ENCODE data around the gene APOO.

APOO gene

DNA sequence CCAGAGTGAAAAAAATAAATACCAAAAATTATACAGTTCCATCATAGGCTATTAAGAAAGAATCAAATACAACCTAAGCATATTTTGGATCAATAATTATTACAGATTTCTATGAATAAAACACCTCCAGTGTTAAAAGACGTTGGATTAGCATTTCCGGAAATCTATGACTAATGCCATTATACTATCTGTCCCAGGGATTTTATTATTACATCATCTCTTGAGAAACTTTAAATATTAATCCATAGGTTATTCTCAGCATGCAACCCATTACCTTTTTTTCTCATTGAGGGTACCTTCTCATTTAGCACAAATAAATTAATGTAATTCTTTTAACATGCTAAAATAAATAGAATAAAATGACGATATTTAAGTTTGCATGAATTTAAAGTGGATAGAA, 44.7 kb upstream of the APOO start:
- H2BK5ac ChIP-seq (ENCODE audit: low read depth, low read length, poor library complexity, severe bottlenecking): no peak overlapping the region
- H2AK5ac ChIP-seq (ENCODE audit: low read length, severe bottlenecking): no peak overlapping the region
- no peaks in the 10 kb centered on the region for H3K9me3 ChIP-seq (ENCODE audit: control insufficient read depth, low read length)
- no peak overlapping the region for H3K9ac ChIP-seq (ENCODE audit: low read length)
- peaks cover 0 to 6% of the 10 kb centered on the region in 2 experiments for H3K27me3 ChIP-seq (ENCODE audit: control insufficient read depth in 1 of 2, insufficient read depth in 1 of 2, low read length in 2 of 2)
- H3K36me3 ChIP-seq (ENCODE audit: control insufficient read depth in 1 of 2, insufficient read depth in 2 of 2, low read depth in 1 of 2, low read length in 2 of 2): no peaks in the 10 kb centered on the region
- H2AFZ ChIP-seq (ENCODE audit: low read depth, low read length): no peak overlapping the region
- H3K4ac ChIP-seq (ENCODE audit: low read depth in 1 of 2, low read length in 2 of 2): no peak overlapping the region
- H2BK12ac ChIP-seq (ENCODE audit: low read length in 2 of 2): no peak overlapping the region
- no peak overlapping the region for H3K27ac ChIP-seq (ENCODE audit: low read length, poor library complexity, severe bottlenecking)
- H4K91ac ChIP-seq (ENCODE audit: low read length): no peak overlapping the region
- no peak overlapping the region for H2BK120ac ChIP-seq (ENCODE audit: low read depth, low read length)
- H3K18ac ChIP-seq (ENCODE audit: low read depth in 1 of 2, low read length in 2 of 2): no peak overlapping the region
- H4K8ac ChIP-seq (ENCODE audit: low read length): no peak overlapping the region
- no peak overlapping the region for H3K14ac ChIP-seq (ENCODE audit: low read length in 2 of 2)
- no peak for DNase-seq
- no peak overlapping the region for H3K4me2 ChIP-seq (ENCODE audit: low read length, poor library complexity, severe bottlenecking)
- H3K79me1 ChIP-seq (replicated peaks; ENCODE audit: low read length, poor library complexity, severe bottlenecking): no peaks in the 10 kb centered on the region
- no peak overlapping the region for H3K23ac ChIP-seq (ENCODE audit: low read length in 2 of 2)
- no peaks in the 10 kb centered on the region for H3K4me1 ChIP-seq (ENCODE audit: control insufficient read depth, insufficient read depth, low read depth, low read length)
- H3K4me3 ChIP-seq (ENCODE audit: insufficient read depth in 1 of 2, low read depth in 1 of 2, low read length in 2 of 2): no peak overlapping the region
- no peak overlapping the region for H2BK15ac ChIP-seq (ENCODE audit: low read depth, poor library complexity, severe bottlenecking)
- no CpG with 5 or more reads among the region's 3 CpGs for WGBS

GRCh38 chrX:23945206-23945605, 37.5 kb upstream of the APOO start:
- no peaks in the 10 kb centered on the region for H3K36me3 ChIP-seq (ENCODE audit: control insufficient read depth in 1 of 2, insufficient read depth in 2 of 2, low read depth in 1 of 2, low read length in 2 of 2)
- H2BK12ac ChIP-seq (ENCODE audit: low read length in 2 of 2): no peak overlapping the region
- H3K9me3 ChIP-seq (ENCODE audit: control insufficient read depth, low read length): no peaks in the 10 kb centered on the region
- no peak overlapping the region for H2BK120ac ChIP-seq (ENCODE audit: low read depth, low read length)
- DNase-seq: no peak
- WGBS: no CpG with 5 or more reads among the region's 1 CpG
- no peak overlapping the region for H3K4me3 ChIP-seq (ENCODE audit: insufficient read depth in 1 of 2, low read depth in 1 of 2, low read length in 2 of 2)
- no peak overlapping the region for H4K91ac ChIP-seq (ENCODE audit: low read length)
- no peak overlapping the region for H3K9ac ChIP-seq (ENCODE audit: low read length)
- no peak overlapping the region for H3K4me2 ChIP-seq (ENCODE audit: low read length, poor library complexity, severe bottlenecking)
- no peak overlapping the region for H3K23ac ChIP-seq (ENCODE audit: low read length in 2 of 2)
- no peak overlapping the region for H2AK5ac ChIP-seq (ENCODE audit: low read length, severe bottlenecking)
- H3K79me1 ChIP-seq (replicated peaks; ENCODE audit: low read length, poor library complexity, severe bottlenecking): no peaks in the 10 kb centered on the region
- H3K18ac ChIP-seq (ENCODE audit: low read depth in 1 of 2, low read length in 2 of 2): no peak overlapping the region
- no peak overlapping the region for H2BK5ac ChIP-seq (ENCODE audit: low read depth, low read length, poor library complexity, severe bottlenecking)
- H3K4me1 ChIP-seq (ENCODE audit: control insufficient read depth, insufficient read depth, low read depth, low read length): no peaks in the 10 kb centered on the region
- no peak overlapping the region for H3K27ac ChIP-seq (ENCODE audit: low read length, poor library complexity, severe bottlenecking)
- peaks cover 0 to 21% of the 10 kb centered on the region in 2 experiments for H3K27me3 ChIP-seq (ENCODE audit: control insufficient read depth in 1 of 2, insufficient read depth in 1 of 2, low read length in 2 of 2)
- H2AFZ ChIP-seq (ENCODE audit: low read depth, low read length): no peak overlapping the region
- no peak overlapping the region for H4K8ac ChIP-seq (ENCODE audit: low read length)
- no peak overlapping the region for H2BK15ac ChIP-seq (ENCODE audit: low read depth, poor library complexity, severe bottlenecking)
- no peak overlapping the region for H3K14ac ChIP-seq (ENCODE audit: low read length in 2 of 2)
- no peak overlapping the region for H3K4ac ChIP-seq (ENCODE audit: low read depth in 1 of 2, low read length in 2 of 2)

DNA sequence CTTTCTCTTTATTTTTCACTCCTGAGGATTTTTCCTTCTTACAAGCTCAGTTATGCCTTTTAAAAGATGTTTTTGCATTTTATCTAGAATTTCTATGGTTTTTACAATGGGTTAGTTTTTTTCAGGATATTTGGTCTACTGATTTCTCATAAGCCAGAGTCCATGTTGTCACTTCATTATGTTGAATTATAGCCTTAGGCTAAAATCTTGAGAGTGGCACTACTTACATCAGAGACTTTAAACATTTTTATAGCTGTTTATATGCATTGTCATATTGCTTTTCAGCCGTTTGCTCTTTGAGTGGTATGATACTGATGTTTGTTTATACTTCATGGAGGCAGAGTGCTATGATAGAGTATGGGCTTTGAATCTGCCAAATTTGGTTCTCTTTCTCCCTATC, 36.5 kb upstream of the APOO start:
- no peak overlapping the region for H3K27ac ChIP-seq (ENCODE audit: low read length, poor library complexity, severe bottlenecking)
- no peak overlapping the region for H2BK120ac ChIP-seq (ENCODE audit: low read depth, low read length)
- peaks cover 0 to 18% of the 10 kb centered on the region in 2 experiments for H3K27me3 ChIP-seq (ENCODE audit: control insufficient read depth in 1 of 2, insufficient read depth in 1 of 2, low read length in 2 of 2)
- no peak overlapping the region for H2BK15ac ChIP-seq (ENCODE audit: low read depth, poor library complexity, severe bottlenecking)
- no peak overlapping the region for H4K8ac ChIP-seq (ENCODE audit: low read length)
- H3K36me3 ChIP-seq (ENCODE audit: control insufficient read depth in 1 of 2, insufficient read depth in 2 of 2, low read depth in 1 of 2, low read length in 2 of 2): no peaks in the 10 kb centered on the region
- no peak overlapping the region for H4K91ac ChIP-seq (ENCODE audit: low read length)
- no peak overlapping the region for H3K18ac ChIP-seq (ENCODE audit: low read depth in 1 of 2, low read length in 2 of 2)
- WGBS: no CpG with 5 or more reads among the region's 1 CpG
- H3K4me2 ChIP-seq (ENCODE audit: low read length, poor library complexity, severe bottlenecking): no peak overlapping the region
- DNase-seq: no peak
- no peaks in the 10 kb centered on the region for H3K9me3 ChIP-seq (ENCODE audit: control insufficient read depth, low read length)
- H3K4ac ChIP-seq (ENCODE audit: low read depth in 1 of 2, low read length in 2 of 2): no peak overlapping the region
- no peak overlapping the region for H3K23ac ChIP-seq (ENCODE audit: low read length in 2 of 2)
- no peaks in the 10 kb centered on the region for H3K4me1 ChIP-seq (ENCODE audit: control insufficient read depth, insufficient read depth, low read depth, low read length)
- H2BK12ac ChIP-seq (ENCODE audit: low read length in 2 of 2): no peak overlapping the region
- no peak overlapping the region for H2BK5ac ChIP-seq (ENCODE audit: low read depth, low read length, poor library complexity, severe bottlenecking)
- H3K14ac ChIP-seq (ENCODE audit: low read length in 2 of 2): no peak overlapping the region
- no peaks in the 10 kb centered on the region for H3K79me1 ChIP-seq (replicated peaks; ENCODE audit: low read length, poor library complexity, severe bottlenecking)
- H2AFZ ChIP-seq (ENCODE audit: low read depth, low read length): no peak overlapping the region
- H3K9ac ChIP-seq (ENCODE audit: low read length): no peak overlapping the region
- no peak overlapping the region for H2AK5ac ChIP-seq (ENCODE audit: low read length, severe bottlenecking)
- H3K4me3 ChIP-seq (ENCODE audit: insufficient read depth in 1 of 2, low read depth in 1 of 2, low read length in 2 of 2): no peak overlapping the region

- H3K9ac ChIP-seq (ENCODE audit: low read length): no peak overlapping the region
- H3K4me3 ChIP-seq (ENCODE audit: insufficient read depth in 1 of 2, low read depth in 1 of 2, low read length in 2 of 2): no peak overlapping the region
- no peak overlapping the region for H2BK5ac ChIP-seq (ENCODE audit: low read depth, low read length, poor library complexity, severe bottlenecking)
- H3K27me3 ChIP-seq (ENCODE audit: control insufficient read depth in 1 of 2, insufficient read depth in 1 of 2, low read length in 2 of 2): peaks cover 0 to 9% of the 10 kb centered on the region in 2 experiments
- H3K23ac ChIP-seq (ENCODE audit: low read length in 2 of 2): no peak overlapping the region
- H3K4me1 ChIP-seq (ENCODE audit: control insufficient read depth, insufficient read depth, low read depth, low read length): no peaks in the 10 kb centered on the region
- no peak overlapping the region for H3K4ac ChIP-seq (ENCODE audit: low read depth in 1 of 2, low read length in 2 of 2)
- no peak overlapping the region for H4K8ac ChIP-seq (ENCODE audit: low read length)
- no peak overlapping the region for H2BK15ac ChIP-seq (ENCODE audit: low read depth, poor library complexity, severe bottlenecking)
- no peaks in the 10 kb centered on the region for H3K79me1 ChIP-seq (replicated peaks; ENCODE audit: low read length, poor library complexity, severe bottlenecking)
- DNase-seq: no peak
- no peaks in the 10 kb centered on the region for H3K36me3 ChIP-seq (ENCODE audit: control insufficient read depth in 1 of 2, insufficient read depth in 2 of 2, low read depth in 1 of 2, low read length in 2 of 2)
- H4K91ac ChIP-seq (ENCODE audit: low read length): no peak overlapping the region
- H3K9me3 ChIP-seq (ENCODE audit: control insufficient read depth, low read length): no peaks in the 10 kb centered on the region
- no peak overlapping the region for H3K27ac ChIP-seq (ENCODE audit: low read length, poor library complexity, severe bottlenecking)
- no peak overlapping the region for H2AFZ ChIP-seq (ENCODE audit: low read depth, low read length)
- no peak overlapping the region for H3K4me2 ChIP-seq (ENCODE audit: low read length, poor library complexity, severe bottlenecking)
- no peak overlapping the region for H3K14ac ChIP-seq (ENCODE audit: low read length in 2 of 2)
- no peak overlapping the region for H2AK5ac ChIP-seq (ENCODE audit: low read length, severe bottlenecking)
- no peak overlapping the region for H2BK12ac ChIP-seq (ENCODE audit: low read length in 2 of 2)
- H2BK120ac ChIP-seq (ENCODE audit: low read depth, low read length): no peak overlapping the region
- WGBS: no CpG with 5 or more reads among the region's 1 CpG
- H3K18ac ChIP-seq (ENCODE audit: low read depth in 1 of 2, low read length in 2 of 2): no peak overlapping the region
These were observed 31.5 kb upstream of the APOO start for GRCh38 chrX:23939203-23939602.

Measured in mesenchymal stem cell (in vitro differentiated cells and primary cell).